ENCODE results near the gene PWWP2B.

PWWP2B gene

GRCh38 chr10:132427006-132427771 is 30.2 kb downstream of the PWWP2B start:
- DNase-seq (ENCODE audit: low read depth) = no peak
- no peak for TF ChIP-seq CTCF (IDR thresholded peaks at IDR 0.05; ENCODE audit: control insufficient read depth, insufficient read depth, low read depth, low read length, missing control alignments)
- H3K4me3 ChIP-seq (ENCODE audit: control insufficient read depth, low read depth, low read length) = no peak overlapping the region

GRCh38 chr10:132427939-132428367 is 31.0 kb downstream of the PWWP2B start:
- no peak for DNase-seq (ENCODE audit: low read depth)
- no peak for TF ChIP-seq CTCF (IDR thresholded peaks at IDR 0.05; ENCODE audit: control insufficient read depth, insufficient read depth, low read depth, low read length, missing control alignments)
- no peak overlapping the region for H3K4me3 ChIP-seq (ENCODE audit: control insufficient read depth, low read depth, low read length)

GRCh38 chr10:132428486-132428995 is 31.5 kb downstream of the PWWP2B start:
- no peak overlapping the region for H3K4me3 ChIP-seq (ENCODE audit: control insufficient read depth, low read depth, low read length)
- DNase-seq (ENCODE audit: low read depth) = no peak
- TF ChIP-seq CTCF (IDR thresholded peaks at IDR 0.05; ENCODE audit: control insufficient read depth, insufficient read depth, low read depth, low read length, missing control alignments) = no peak

- no peak for DNase-seq (ENCODE audit: low read depth)
- H3K4me3 ChIP-seq (ENCODE audit: control insufficient read depth, low read depth, low read length) = no peak overlapping the region
- no peak for TF ChIP-seq CTCF (IDR thresholded peaks at IDR 0.05; ENCODE audit: control insufficient read depth, insufficient read depth, low read depth, low read length, missing control alignments)
Measured at GRCh38 chr10:132429281-132430230, 32.6 kb downstream of the PWWP2B start.

GRCh38 chr10:132430231-132430743 is 33.3 kb downstream of the PWWP2B start:
- no peak for DNase-seq (ENCODE audit: low read depth)
- TF ChIP-seq CTCF (IDR thresholded peaks at IDR 0.05; ENCODE audit: control insufficient read depth, insufficient read depth, low read depth, low read length, missing control alignments) = no peak
- H3K4me3 ChIP-seq (ENCODE audit: control insufficient read depth, low read depth, low read length) = no peak overlapping the region

- H3K4me3 ChIP-seq (ENCODE audit: control insufficient read depth, low read depth, low read length) = no peak overlapping the region
- no peak for DNase-seq (ENCODE audit: low read depth)
- TF ChIP-seq CTCF (IDR thresholded peaks at IDR 0.05; ENCODE audit: control insufficient read depth, insufficient read depth, low read depth, low read length, missing control alignments) = no peak
Measured at GRCh38 chr10:132430861-132431271, 33.9 kb downstream of the PWWP2B start.
